Cardiac ventricle fibroblast (primary cell): ENCODE results near the gene LYPD5. TPM values are rescaled to one million over a fixed set of nuclear protein-coding genes. Genes with fewer than 3 reads are reported as not detected.

Source experiments
- total RNA-seq: library from RNA; depleted of rRNA; stranded (reverse); fragments of >200 nt; gene quantifications from 2 replicates; pipeline ENCODE4 v1.2.3, GENCODE V29; 2015

Gene LYPD5, protein sequence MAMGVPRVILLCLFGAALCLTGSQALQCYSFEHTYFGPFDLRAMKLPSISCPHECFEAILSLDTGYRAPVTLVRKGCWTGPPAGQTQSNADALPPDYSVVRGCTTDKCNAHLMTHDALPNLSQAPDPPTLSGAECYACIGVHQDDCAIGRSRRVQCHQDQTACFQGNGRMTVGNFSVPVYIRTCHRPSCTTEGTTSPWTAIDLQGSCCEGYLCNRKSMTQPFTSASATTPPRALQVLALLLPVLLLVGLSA
- total RNA-seq: 1.00 and 1.5 TPM in 2 replicates

DNA sequence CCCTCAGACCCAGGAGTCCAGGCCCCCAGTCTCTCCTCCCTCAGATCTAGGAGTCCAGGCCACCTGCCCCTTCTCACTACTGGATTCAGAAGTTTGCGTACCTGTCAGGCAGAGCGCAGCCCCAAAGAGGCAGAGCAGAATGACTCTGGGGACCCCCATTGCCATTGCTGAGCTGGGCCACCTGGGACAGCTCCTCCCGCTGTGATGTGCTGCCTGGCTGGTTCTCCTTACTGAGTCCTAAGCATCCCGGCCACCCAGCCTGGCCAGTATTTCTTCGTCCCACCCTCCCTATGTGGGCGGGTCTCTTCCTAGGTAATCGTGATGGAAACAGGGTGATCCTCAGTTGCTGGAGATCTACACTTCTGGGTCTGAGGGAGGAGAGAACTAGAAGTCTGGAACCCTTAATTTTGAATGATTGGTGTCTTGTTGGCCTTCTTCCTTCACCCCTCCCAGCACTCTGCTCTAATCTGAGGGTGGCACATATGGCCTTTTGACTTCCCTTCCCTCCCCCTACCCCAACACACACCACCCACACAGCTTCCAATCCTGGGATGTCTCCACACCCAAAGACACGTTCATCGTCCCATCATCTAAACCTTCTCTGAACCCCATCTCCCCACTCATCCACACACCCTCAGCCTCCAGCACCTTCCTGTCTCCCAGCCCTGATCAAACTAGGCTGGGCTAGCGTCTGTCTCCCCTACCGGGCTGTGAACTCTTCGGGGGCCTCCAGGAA lies at the start of gene LYPD5:
LYPD5 (minus strand) TSS at position 232 of the 736 bp plus-strand sequence; CDS start at position 165, 67 bp downstream.

DNA sequence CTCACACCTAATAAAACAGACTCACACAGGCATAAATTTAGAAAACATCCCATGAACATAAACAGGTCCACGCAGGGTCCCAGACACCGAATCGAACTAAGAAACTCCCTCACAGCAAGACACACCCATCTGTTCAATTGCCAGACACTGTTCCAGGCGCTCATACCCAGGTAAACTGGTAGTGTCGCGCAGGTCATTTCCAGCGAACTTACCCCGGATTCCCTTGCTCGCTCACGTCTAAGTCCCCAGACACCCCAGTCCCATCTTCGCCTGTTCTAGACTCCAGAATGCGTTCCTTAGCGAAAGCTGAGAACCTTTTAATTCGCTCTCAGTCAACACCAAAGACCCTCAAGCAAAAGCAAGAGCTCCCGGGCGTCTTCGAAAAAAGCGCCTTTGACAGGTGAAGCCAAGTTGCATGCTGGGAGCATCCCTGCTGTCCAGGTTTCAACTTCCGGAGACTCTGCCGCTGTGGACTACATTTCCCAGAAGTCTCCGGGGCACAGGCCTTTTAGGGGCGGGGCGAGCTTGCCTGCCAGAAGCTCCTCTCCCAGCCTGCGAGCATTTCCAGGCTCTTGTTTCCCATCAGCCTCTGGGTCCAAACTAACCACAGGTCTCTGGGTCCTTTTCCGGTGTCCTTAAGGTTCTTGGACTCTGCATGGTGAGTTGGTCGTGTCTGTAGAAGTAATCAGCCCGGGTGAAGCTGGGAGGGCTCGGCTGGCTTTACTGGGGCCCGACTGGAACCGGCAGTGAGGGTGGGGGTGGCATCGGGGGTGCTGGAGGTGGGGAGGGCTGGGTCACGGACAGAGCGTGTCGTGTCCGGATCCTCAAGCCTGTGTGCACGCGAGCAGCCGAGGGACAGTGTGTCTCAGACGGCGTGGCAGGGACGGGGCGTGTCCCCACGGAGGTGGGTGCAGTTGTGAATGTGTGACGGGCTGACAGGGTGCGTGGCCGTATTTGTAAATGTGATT lies 24.8 kb upstream of the LYPD5 start, which contains the start of gene ZNF283:
ZNF283 (plus strand) TSS at position 535 of the 968 bp plus-strand sequence. CDS start 6,184 bp downstream, outside the sequence.

DNA sequence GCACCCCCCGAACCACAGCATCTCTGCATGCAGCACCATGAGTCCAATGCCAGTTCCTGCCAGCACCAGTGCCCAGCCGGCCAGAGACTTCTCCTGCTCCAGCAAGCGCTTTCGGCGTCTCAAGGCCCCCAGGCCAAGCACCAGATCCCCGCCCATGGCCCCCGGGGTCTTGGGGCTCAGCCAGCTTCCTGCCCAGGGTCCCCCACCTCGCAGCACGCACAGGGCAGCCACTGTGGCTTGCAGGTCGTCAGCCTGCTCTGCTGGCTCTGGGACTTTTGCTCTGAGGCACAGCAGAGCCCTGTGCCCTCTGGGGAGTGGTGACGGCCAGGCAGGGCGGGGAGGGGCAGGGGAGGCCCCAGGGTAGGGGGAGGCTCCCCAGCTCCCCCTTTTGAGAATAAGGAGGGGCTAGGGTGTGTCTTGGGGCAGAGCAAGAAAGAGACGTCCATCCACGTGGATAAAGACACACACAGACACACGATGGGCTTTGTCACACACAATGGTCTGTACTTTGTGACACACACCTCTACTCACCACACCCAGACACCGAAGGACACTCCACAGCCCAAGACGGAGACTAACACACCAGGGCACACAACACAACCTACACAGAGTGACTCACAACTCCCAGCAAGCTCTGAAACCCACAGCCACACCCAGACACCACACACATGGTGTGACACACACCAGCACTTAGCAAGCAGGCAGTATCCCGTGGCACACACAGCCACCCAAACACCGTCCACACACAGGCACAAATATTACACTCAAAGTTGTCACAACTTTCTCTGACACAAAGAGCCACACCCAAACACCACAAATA lies 21.3 kb downstream of the LYPD5 start, which contains the start of gene KCNN4:
KCNN4 (minus strand) TSS at position 268 of the 820 bp plus-strand sequence; CDS start at position 156, 112 bp downstream.

DNA sequence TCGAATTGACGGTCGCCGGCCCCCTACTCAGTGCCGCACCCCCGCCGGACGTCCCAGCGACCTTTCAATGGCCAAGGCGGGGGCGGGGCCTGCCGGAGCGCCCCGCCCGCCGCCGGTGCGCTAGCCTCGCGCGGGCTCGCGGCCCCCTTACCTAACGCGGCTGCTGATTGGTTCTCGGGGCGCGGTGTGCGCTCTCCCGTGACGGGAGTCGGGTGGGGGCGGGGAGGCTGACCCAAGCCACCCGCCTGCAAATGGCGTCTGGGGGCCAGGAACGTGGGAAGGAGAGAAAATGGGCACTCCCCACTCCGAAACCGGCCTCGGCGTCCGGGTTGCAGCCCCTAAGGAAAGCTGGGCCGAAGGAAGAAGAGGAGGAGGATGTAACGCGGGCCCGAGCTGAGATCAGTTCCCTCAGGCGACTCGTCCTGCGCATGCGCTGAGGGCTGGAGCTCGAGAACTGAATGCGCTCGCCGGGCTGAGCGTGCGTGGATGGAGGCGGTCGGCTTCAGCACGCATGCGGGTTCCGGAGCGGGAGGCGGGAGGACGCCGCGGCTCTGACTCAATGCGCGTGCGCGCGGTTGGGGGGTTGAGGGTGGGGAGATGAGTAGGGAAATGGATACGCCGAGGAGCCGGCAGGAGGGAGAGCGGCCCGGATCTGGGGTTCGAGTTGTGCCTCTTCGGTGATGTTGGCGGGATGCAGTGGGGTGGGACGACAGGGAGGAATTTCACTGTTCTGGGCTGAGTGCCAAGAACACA lies 47.6 kb downstream of the LYPD5 start, which contains the start of gene SMG9:
SMG9 (minus strand) TSS at position 460 of the 753 bp plus-strand sequence. CDS start 4,221 bp downstream, outside the sequence.

Other genes starting within 250 kb of the LYPD5 start
- 17.7 and 23.3 TPM in 2 replicates for gene XRCC1, start 226.9 kb downstream of the LYPD5 start, total RNA-seq
- gene PINLYP, start 226.6 kb downstream of the LYPD5 start, total RNA-seq: 1.4 and 1.9 TPM in 2 replicates
- 10.7 and 36.8 TPM in 2 replicates for gene IRGQ, start 206.3 kb downstream of the LYPD5 start, total RNA-seq
- gene ZNF576, start 205.9 kb downstream of the LYPD5 start, total RNA-seq: 7.0 and 12.8 TPM in 2 replicates
- gene SRRM5, start 190.4 kb downstream of the LYPD5 start, total RNA-seq: 0.06 TPM in 1 of 2 replicates, not detected in the other
- 38.2 and 38.6 TPM in 2 replicates for gene ZNF428, start 182.8 kb downstream of the LYPD5 start, total RNA-seq
- gene CADM4, start 162.6 kb downstream of the LYPD5 start, total RNA-seq: 0.81 and 1.2 TPM in 2 replicates
- 36.4 and 50.4 TPM in 2 replicates for gene PLAUR, start 132.3 kb downstream of the LYPD5 start, total RNA-seq
- not detected in 2 replicates for gene IRGC, start 86.4 kb downstream of the LYPD5 start, total RNA-seq
- 12.7 and 15.5 TPM in 2 replicates for gene SMG9, start 47.5 kb downstream of the LYPD5 start, total RNA-seq
- not detected in 2 replicates for gene KCNN4, start 21.5 kb downstream of the LYPD5 start, total RNA-seq
- 3.2 and 5.5 TPM in 2 replicates for gene ZNF283, start 24.9 kb upstream of the LYPD5 start, total RNA-seq
- 1.7 and 2.4 TPM in 2 replicates for gene ZNF404, start 81.5 kb upstream of the LYPD5 start, total RNA-seq
- 4.8 and 11.5 TPM in 2 replicates for gene ZNF45, start 132.8 kb upstream of the LYPD5 start, total RNA-seq
- 7.6 and 10.6 TPM in 2 replicates for gene ZNF221, start 148.8 kb upstream of the LYPD5 start, total RNA-seq
- 2.8 and 3.6 TPM in 2 replicates for gene ZNF155, start 181.7 kb upstream of the LYPD5 start, total RNA-seq
- gene ZNF230, start 200.5 kb upstream of the LYPD5 start, total RNA-seq: 3.6 and 4.4 TPM in 2 replicates
- 2.5 and 2.7 TPM in 2 replicates for gene ZNF222, start 222.9 kb upstream of the LYPD5 start, total RNA-seq
- 2.5 and 5.5 TPM in 2 replicates for gene ZNF223, start 249.6 kb upstream of the LYPD5 start, total RNA-seq